NCI-H2171 treated with DMSO at 0.1 percent for 48 hours (cell line): Measurements from ENCODE around the gene FGFR3.

Source experiments
- DNase-seq: peaks from one replicate; lab custom pipeline; 2025; lab: John Stamatoyannopoulos, UW

The FGFR3 gene

DNA sequence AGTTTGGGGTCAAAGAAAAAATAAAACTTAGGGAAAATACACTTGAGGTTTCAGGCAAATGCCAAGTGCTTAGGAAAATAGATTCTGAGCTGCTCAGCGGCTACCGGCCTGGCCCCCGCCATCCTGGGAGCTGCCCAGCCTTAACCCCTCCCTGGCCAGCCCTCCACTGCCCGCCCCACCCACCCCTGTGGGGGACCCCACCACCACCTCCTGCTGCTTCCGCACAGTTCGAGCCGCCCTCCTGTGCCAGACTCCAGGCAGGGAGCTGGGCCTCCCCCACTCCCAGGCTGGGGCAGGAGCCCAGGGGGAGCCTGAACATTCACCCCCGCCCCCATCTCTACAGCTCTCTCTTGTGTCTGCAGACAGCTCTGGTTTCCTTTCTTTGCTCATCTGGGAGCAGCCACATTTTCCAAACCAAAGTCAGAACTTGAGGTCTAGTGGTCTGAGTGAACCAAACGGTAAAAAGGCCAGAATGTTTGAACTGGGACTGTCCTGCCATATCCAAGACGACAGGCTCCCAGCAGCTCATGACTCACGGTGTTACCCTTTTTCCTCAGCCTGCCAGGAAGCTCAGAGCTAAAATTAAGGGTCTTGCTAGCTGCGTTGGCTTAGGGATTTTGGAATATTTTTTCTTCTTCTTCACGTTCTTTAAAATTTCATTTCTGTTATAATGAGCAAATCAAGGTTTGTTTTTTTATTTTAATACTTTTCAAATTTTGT, 4.7 kb upstream of the FGFR3 start:
- no peak for DNase-seq

DNA sequence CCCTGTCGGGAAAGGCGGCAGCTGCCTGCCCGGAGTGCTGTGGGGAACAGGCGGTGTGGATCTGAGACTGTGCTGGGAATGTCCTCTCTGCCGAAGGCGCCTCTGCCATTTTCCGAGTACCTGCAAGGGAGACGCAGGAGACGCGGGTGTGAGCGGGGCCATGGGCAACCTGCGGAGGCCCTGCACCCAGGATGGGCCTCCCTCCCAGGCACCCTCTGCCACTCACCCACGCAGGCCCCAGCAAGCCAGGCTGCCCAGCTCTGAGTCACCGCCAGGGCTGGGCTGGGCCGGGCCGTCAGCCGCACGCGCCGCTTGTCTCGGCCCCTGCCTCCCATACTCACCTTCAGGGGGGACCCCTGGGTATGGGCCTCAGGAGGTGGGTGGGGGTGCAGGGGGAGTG, 3.5 kb upstream of the FGFR3 start:
- DNase-seq, result no peak

DNA sequence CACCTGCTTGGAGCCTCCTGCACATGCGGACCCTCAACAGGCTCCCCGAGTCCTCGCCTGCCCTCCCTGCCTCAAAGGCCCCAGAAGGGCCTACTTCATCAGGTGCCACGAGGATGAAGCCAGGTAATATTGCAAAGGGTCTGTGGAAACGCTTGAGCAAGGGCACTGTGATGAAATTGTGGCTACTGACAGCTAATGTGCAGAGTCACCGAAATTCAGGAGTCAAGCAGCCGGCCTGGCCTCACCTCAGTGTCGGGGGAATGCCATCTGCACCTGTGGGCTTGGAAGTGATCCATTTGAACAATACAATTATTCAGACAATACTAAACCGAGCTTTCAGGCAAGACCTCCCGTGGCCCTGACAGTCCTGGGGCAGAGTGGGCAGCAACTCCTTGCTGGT, 3.1 kb upstream of the FGFR3 start:
- DNase-seq, result peak; percentile 7

- DNase-seq, result no peak
Measured at GRCh38 chr4:1792158-1792831, 798 bp upstream of the FGFR3 start.

- DNase-seq, result no peak
Measured at GRCh38 chr4:1793496-1793840, 375 bp downstream of the FGFR3 start.

DNA sequence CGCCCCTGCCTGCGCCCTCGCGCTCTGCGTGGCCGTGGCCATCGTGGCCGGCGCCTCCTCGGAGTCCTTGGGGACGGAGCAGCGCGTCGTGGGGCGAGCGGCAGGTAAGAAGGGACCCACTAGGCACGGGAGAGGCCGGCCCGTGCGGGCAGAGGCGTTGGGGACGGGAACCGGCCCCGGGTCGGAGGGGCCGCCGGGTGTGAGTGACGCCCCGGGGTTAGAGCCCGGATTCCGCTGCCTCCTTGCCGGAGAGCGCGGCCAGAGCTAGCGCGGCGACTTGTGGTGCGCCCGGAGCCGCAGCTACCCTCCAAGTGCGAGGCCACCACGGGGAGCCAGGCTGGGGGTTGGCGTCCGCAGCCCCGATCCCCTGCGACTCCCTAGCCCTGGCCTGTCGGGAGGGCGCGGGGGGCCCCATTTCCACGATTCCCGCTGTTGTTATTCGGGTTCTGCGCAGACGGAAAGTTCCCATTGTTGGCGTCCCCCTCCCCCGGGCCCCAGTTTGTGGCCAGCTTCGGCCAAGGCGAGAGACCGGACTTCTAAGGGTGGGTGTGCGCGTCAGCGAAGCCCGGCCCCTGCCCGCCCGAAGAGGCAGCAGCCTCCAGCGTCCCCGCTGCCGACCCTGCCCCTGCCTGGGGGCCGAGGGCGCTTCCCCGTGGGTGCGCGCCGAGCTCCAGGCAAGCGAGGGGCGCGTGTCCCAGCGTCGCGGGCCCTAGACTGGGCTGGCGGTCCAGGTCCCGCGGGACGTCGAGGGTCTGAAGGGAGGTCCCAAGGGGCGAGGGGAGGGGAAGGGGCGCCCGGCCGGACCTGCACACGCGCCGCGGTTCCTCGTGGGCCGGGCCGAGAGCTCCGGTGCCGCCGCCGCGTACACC, 1.1 kb downstream of the FGFR3 start:
- DNase-seq, result no peak

DNA sequence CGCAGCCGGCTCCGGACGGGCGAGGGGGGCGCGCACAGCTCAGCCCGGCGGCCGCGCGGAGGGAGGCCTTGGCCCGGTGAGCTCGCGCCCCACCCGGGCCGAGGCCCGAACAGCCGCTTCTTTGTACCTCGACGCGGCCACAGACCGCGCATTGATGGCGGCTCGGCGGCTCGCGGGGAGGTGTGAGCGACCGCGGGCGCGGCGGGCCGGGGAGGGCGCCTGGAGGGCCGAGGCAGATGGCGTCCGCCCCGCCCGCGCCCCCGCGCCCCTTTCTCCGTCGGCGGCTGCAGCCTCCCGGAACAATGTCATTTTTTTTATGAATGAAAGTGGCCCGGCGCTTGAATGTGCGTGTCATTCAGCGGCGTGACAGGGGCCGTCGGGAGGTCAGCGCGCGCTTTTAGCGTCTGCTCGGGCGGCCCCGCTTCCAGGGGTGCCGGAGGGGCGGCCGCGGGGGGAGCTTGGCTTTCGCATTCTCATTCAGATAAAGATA, 1.8 kb downstream of the FGFR3 start:
- DNase-seq, result peak; percentile 13

DNA sequence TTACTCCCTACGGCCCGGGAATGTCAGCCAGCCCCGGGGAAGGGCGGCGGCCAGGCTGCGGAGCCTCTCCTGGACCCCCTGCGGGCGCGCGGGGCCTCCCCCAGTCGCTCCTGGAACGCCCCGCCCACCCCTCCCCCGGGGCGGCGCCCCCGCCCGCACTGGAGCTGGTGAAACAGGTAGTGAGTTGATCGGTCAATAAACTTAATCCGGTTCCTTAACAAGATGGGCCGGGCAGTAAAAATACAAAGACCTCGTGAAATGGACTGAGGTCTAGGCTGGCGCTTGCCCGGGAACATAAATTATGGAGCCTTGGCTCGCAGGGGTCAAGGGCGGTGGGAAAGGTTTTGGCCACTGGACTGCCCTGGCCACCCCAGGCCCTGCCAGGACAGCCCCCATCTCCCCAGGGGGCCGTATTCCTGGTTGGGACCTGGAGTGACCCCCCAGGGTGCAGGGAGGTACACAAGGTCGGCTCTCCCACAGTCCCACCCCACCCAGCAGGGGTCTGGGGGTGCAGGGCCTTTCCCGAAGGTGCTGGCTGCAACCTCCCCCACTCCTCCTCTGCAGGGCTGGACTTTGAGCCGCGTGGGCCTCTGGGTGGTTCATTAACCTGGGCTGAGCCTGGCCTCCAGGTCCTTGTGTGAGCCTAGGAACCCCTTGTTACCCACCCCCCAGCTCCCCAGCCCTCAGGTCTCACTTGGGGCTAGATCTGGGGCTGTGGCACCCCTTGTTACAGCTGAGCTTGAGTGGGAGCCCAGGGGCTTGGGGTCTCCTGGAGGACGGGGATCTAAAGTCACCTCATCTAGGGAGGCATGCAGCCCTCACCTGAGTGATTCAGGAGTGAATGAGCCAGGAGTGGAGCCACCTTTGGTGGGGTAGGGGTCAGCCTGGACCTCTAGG, 2.5 kb downstream of the FGFR3 start:
- DNase-seq, result no peak

GRCh38 chr4:1796486-1797204, 3.6 kb downstream of the FGFR3 start:
- DNase-seq, result no peak

- DNase-seq, result no peak
Measured at GRCh38 chr4:1797298-1797860, 4.3 kb downstream of the FGFR3 start.

DNA sequence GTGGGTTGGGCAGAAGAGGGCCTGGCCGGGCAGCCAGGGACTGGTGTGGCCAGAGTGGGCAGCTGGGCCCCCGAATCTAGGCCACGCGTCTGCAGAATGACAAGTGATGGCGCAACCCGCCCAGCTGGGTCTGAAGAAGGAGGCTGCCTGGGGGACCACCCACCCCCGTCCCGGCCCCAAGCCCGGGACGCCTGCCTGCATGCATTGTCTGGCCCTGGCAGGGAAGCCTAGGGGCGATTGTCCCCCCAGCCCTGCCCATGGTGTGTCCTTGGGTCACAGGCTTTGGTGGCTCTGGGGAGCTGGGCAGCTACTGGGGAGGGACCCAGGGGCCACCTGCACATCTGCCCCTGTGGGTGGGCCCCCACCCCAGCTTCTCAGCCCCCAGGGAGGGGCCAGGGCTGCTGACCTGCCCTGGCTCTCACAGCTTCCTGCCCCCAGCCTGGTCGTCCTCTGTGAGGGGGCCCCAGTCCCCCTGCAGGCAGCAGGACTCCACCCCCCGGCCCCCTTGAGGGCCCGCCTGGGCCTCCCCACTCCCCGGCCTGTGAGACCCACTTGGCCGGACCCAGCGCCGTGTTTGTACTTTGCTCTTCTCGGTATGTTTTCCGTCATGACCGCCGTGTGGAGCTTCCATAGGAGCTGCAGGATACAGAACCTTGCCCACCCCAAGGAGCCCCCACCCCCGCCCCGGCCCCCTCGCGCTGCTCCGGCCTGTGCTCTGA, 4.9 kb downstream of the FGFR3 start:
- DNase-seq, result no peak

DNA sequence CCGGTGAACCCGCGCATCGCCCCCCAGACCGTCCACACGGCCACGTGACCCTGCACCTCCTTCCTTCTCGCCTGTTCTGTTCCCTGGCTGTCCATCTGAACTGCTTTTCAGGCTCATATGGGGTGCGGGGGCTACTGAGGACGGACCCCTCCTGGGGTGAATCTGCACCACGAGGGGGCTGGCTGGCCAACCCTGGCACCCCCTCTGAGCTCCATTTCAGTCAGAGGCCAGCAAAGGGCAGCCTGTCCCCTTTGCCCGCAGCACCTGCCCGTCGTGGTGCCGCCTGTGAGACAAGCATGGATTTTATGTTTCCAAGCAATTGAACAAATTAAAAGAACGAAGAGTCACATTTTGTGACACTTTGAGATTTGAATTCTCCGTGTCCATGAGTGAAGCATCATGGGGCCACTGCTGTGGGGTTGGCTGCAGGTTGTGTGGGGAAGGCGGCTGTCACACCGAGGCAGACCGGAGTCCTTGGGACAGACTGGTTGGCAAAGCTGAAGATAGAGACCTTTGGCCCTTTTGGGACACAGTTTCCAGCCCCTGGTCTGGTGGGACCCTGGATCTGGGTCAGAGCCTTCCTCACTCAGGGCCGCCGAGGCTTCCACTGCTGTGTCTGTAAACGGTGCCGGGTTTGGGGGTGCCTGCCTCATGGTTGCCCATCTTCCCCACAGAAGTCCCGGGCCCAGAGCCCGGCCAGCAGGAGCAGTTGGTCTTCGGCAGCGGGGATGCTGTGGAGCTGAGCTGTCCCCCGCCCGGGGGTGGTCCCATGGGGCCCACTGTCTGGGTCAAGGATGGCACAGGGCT, 5.7 kb downstream of the FGFR3 start:
- no peak for DNase-seq

- DNase-seq, result no peak
Measured at GRCh38 chr4:1799387-1800375, 6.6 kb downstream of the FGFR3 start.

DNA sequence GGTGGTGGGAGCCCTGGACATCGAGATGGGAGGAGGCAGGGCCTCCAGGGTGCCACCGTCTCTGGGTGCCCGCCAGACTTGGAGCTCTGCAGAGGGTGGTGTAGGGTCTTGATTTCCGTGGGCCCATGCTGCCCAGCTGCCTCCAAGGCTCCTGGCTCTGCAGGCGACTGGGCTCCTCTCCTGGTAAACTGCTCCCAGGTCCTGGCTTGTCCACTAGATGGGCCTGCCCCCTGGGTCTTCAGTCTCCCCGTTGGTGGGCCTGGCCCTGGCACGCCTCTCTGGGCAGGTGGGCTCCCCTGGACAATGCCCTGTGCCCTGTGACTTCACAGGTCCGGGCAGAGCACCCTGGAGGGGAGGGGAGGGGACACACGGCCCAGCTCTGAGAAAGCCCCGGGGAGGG, 7.7 kb downstream of the FGFR3 start:
- DNase-seq, result no peak

DNA sequence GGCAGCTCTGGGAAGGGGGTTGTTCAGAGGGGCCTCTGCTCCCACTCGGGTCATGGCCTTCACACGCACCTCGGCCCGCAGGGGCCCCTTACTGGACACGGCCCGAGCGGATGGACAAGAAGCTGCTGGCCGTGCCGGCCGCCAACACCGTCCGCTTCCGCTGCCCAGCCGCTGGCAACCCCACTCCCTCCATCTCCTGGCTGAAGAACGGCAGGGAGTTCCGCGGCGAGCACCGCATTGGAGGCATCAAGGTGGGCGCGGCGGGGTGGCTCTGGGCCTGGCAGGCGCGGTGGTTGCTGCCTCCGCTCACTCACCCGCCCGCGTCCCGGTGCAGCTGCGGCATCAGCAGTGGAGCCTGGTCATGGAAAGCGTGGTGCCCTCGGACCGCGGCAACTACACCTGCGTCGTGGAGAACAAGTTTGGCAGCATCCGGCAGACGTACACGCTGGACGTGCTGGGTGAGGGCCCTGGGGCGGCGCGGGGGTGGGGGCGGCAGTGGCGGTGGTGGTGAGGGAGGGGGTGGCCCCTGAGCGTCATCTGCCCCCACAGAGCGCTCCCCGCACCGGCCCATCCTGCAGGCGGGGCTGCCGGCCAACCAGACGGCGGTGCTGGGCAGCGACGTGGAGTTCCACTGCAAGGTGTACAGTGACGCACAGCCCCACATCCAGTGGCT, 8.3 kb downstream of the FGFR3 start:
- no peak for DNase-seq

DNA sequence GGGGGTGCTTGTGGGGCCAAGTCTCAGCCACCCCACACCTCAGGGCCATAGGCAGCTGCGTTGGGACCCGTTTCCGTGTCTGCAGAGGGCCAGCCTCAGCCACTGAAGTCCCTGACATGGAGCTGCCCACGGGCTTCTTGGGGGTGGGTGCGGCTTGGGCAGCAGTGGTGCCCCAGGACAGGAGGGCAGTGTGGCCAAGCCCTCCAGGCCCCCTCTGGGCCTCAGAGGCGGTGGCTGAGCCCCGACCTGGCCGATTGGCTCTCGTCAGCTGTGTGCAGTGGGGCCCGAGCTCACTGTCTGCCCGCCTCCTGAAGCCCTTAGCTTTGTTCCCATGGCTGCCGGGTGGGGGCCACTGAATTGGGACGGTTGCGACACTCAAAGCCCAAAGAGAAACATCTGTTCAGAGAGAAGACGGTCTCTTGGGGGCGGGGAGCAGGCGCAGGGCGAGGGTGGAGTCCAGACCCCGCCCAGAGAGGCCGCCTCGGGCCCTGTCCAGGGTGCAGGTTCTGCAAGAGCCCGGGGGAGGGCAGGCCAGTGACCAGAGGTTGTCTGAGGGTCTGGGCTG, 9.1 kb downstream of the FGFR3 start:
- no peak for DNase-seq
